Lower lobe of right lung (tissue), 2 donors: Measurements from ENCODE around the gene MTTP. TPM values are rescaled to one million over a fixed set of nuclear protein-coding genes. Genes with fewer than 3 reads are reported as not detected.

Experiments used
- ATAC-seq, 2 donors: fragments of 200-7000 bp; cut with Tn5 transposase; one replicate each; pipeline ENCODE4 v1.9.1; 2020 to 2022; ENCODE audit warnings: mild to moderate bottlenecking in 2 of 2, moderate library complexity in 2 of 2
- DNase-seq: peaks from one replicate; pipeline ENCODE4 v3.0.0-alpha.2; 2020
- H3K27ac ChIP-seq: fragments of 200-600 bp; one replicate; pipeline ENCODE4 v1.8.0; 2022
- H3K27me3 ChIP-seq: fragments of 200-600 bp; one replicate; pipeline ENCODE4 v1.8.0; 2022; ENCODE audit warnings: low read depth
- H3K36me3 ChIP-seq: fragments of 200-600 bp; one replicate; pipeline ENCODE4 v1.8.0; 2022; ENCODE audit warnings: mild to moderate bottlenecking
- H3K4me1 ChIP-seq: fragments of 200-600 bp; one replicate; pipeline ENCODE4 v1.8.0; 2022
- H3K4me3 ChIP-seq: fragments of 200-600 bp; one replicate; pipeline ENCODE4 v1.8.0; 2022; ENCODE audit warnings: mild to moderate bottlenecking
- H3K9me3 ChIP-seq: fragments of 200-600 bp; one replicate; pipeline ENCODE4 v1.8.0; 2022
- intact Hi-C: fragments of 100-400 bp; cut with DNase I; formaldehyde crosslinking; loops from one replicate; pipeline ENCODE4 v1.11.0; 2022
- total RNA-seq: library from RNA; stranded (reverse); fragmentation: NEBNext Ultra II Directional; extraction: Animal tissue kit (Norgen Biotek cat#: 25700); gene quantifications from one replicate; pipeline ENCODE4 v1.2.1, GENCODE V29; 2021
- TF ChIP-seq, protein P1 (sequence below): fragments of 200-600 bp; IDR thresholded peaks from one replicate; pipeline ENCODE4 v1.8.0; 2022; ENCODE audit warnings: antibody characterized with exemption, mild to moderate bottlenecking
- donor health status: DM: no; HTN: yes; CAD: no; lungs with severe emphysema.

MTTP gene
- total RNA-seq, 1 donor from 2014 or later, result 0.15 TPM

DNA sequence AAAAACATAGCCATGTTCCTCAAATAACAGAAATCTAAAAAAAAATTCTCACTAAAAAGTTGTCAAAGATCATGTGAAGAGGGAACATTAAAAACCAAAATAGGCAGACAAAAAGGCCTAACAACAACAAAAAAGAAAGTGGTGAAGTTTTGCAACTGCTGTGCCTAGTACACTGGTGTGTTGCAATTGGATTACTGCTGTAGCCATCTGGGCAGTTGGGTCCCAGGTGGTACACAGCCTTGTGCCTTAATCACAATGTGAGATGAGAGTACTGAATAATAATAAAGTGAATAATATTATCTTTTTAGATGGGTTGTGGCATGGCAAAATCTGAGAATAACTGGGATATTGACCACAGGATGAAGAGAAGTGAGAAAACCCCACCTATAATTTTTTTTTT lies 71.0 kb downstream of the MTTP start:
- intact Hi-C loops, result no loop called here
- H3K27me3 ChIP-seq, result no peaks in the 10 kb centered on the region

DNA sequence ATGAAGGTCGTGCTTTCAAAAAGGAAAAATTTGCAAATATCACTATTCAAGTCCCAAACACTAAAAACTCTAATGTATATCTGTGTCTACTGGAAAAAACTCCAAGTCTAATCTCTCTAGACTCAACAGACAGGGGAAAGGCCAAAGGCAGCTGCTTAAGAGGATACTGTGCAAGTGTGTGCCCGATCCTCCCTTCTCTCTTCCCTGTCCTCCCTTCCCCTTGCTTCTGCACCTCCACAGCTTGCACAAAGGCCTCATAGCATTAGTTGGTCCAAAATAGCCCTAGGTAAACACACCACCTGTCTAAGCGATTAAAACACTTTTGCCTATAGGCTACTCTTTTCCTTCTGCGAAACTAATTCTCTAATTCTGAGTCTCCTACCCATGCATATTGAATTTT lies 72.4 kb downstream of the MTTP start:
- Histone ChIP-seq H3K27ac (no peak overlapping the region), H3K4me1 (peaks cover 3% of the 10 kb centered on the region), H3K27me3 (no peaks in the 10 kb centered on the region), H3K36me3 (no peaks in the 10 kb centered on the region), H3K9me3 (no peaks in the 10 kb centered on the region), H3K4me3 (no peak overlapping the region)
- no peak for ATAC-seq
- intact Hi-C loops, result no loop called here
- DNase-seq, result no peak
- TF ChIP-seq, protein P1, sequence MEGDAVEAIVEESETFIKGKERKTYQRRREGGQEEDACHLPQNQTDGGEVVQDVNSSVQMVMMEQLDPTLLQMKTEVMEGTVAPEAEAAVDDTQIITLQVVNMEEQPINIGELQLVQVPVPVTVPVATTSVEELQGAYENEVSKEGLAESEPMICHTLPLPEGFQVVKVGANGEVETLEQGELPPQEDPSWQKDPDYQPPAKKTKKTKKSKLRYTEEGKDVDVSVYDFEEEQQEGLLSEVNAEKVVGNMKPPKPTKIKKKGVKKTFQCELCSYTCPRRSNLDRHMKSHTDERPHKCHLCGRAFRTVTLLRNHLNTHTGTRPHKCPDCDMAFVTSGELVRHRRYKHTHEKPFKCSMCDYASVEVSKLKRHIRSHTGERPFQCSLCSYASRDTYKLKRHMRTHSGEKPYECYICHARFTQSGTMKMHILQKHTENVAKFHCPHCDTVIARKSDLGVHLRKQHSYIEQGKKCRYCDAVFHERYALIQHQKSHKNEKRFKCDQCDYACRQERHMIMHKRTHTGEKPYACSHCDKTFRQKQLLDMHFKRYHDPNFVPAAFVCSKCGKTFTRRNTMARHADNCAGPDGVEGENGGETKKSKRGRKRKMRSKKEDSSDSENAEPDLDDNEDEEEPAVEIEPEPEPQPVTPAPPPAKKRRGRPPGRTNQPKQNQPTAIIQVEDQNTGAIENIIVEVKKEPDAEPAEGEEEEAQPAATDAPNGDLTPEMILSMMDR, result no peak

More for the DNA sequence above, 71.0 kb downstream of the MTTP start:
- no peak for DNase-seq
- ATAC-seq, result no peak
- H3K36me3 ChIP-seq, result no peaks in the 10 kb centered on the region
- peaks cover 3% of the 10 kb centered on the region for H3K4me1 ChIP-seq
- H3K9me3 ChIP-seq, result no peaks in the 10 kb centered on the region
- no peak overlapping the region for H3K4me3 ChIP-seq
- TF ChIP-seq, protein P1, result no peak
- H3K27ac ChIP-seq, result no peak overlapping the region

DNA sequence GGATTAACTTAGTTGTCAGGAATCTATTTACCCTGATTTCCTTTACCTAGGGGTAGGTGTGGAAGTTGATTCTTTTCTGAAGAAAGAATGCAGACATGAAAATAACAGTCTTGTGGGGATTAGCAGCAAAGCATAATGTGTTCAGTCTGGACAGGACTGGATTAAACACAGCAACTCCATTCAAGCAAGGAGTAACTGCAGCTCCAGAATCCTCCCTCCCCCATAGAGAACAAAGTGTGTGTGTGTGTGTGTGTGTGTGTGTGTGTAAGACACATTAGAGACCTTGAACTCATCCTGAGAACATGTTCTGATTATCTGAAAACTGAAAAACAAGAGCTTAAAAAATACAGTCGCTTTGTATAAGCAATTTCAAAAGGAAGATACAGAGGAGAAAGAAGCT lies 73.7 kb downstream of the MTTP start:
- H3K4me1 ChIP-seq, result peaks cover under 1% of the 10 kb centered on the region
- no peaks in the 10 kb centered on the region for H3K27me3 ChIP-seq
- intact Hi-C loops, result no loop called here
- no peak overlapping the region for H3K4me3 ChIP-seq
- no peak overlapping the region for H3K27ac ChIP-seq
- TF ChIP-seq, protein P1, result no peak
- no peaks in the 10 kb centered on the region for H3K36me3 ChIP-seq
- DNase-seq (no peak), ATAC-seq (no peak)
- H3K9me3 ChIP-seq, result no peaks in the 10 kb centered on the region

DNA sequence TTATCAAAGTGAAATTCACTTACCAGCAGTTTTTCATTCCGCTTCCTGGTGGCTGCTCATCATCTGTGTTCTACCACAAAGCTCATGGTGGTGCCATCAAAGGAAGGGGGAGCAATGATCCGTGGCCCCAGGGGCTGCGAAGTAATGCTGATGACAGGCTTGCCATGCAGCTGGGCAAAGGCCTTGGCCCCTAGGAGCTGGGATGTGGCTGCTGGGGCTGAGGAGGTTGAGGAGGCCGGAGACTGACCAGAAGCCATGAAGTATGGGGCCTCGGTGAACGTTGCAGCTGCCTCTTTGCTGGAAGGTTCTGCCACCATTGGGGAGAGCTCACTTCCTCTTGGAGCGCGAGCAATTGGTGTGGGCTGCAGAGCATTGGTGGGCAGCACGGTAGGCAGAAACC lies 74.6 kb downstream of the MTTP start:
- Histone ChIP-seq H3K4me3 (no peak overlapping the region), H3K4me1 (no peaks in the 10 kb centered on the region), H3K9me3 (no peaks in the 10 kb centered on the region), H3K27me3 (no peaks in the 10 kb centered on the region), H3K36me3 (no peaks in the 10 kb centered on the region), H3K27ac (no peak overlapping the region)
- ATAC-seq, result no peak
- no peak for DNase-seq
- intact Hi-C loops, result no loop called here
- TF ChIP-seq, protein P1, result no peak

DNA sequence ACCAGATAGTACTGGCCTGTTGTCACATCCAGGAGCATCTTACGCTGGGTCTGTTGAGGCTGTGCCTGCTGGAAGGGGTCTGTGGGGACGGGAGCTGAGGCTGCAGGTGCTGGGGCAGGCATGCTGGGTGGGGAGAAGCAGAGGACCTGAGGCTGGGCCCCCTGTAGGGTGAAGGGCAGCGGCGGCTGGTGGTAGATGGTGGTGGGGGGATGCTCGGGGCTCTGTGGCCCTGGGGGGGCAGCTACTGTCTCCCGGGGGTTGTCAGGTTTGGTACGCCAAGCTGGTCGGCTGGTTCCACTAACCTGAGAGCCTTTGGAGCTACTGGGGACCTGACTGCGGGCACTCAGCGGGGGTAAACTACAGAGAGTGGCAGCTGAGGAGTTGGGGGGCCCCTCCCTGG lies 75.2 kb downstream of the MTTP start:
- no peaks in the 10 kb centered on the region for H3K27me3 ChIP-seq
- no peaks in the 10 kb centered on the region for H3K9me3 ChIP-seq
- H3K4me1 ChIP-seq, result no peaks in the 10 kb centered on the region
- no peak overlapping the region for H3K4me3 ChIP-seq
- TF ChIP-seq, protein P1, result no peak
- DNase-seq (no peak), ATAC-seq (no peak)
- H3K27ac ChIP-seq, result no peak overlapping the region
- H3K36me3 ChIP-seq, result no peaks in the 10 kb centered on the region
- intact Hi-C loops, result no loop called here
